HG03066 (cell line): ENCODE data around the gene HPSE2.
"Not testable (repeated sequence)": the region's sequence is repeated elsewhere in the genome, so short reads cannot be mapped to it uniquely, and the experiment has no call there.

Source experiments
- ATAC-seq: cut with Tn5 transposase; IDR thresholded peaks from one replicate; pipeline ENCODE4 v1.9.1; 2021; ENCODE audit warnings: low read depth; ENCODE audit not compliant: unreplicated experiment

The HPSE2 gene

DNA sequence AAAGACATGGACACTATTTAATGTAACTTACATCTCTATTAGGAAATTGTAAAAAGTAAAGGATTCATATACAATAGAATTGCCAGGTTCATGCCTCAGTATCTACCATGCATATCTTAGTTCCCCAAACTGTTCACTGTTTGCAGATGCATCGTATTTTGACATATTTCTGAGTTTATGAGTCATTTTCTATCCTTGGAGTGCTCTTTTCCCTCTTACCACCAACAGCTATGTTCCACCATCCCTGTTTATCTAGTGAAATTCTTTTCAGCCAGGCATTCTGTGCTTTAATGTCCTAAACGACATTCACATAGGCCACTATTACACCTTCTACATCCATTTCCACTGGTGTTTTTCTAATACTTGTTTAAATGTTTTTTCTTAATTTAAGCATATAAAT, 649.6 kb downstream of the HPSE2 start:
- no peak for ATAC-seq

DNA sequence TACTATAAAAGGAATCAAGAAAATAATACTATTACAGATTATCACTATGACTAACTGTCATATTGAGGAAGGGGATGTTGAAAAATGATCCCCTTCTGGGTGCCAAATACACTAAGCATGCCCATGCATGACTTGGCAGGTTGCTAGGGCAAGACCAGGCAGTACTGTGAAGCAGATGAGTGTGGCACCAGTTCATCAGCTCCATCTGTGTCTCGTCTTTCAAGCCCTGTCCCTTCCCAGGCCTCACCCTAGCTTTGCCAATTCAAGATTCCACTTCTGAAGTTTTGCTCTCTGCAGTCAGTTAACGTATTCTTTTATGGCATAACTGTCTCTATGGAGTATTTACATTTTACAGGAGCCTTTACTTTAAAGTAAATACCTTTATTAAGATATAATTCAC, 653.3 kb downstream of the HPSE2 start:
- ATAC-seq, result no peak

DNA sequence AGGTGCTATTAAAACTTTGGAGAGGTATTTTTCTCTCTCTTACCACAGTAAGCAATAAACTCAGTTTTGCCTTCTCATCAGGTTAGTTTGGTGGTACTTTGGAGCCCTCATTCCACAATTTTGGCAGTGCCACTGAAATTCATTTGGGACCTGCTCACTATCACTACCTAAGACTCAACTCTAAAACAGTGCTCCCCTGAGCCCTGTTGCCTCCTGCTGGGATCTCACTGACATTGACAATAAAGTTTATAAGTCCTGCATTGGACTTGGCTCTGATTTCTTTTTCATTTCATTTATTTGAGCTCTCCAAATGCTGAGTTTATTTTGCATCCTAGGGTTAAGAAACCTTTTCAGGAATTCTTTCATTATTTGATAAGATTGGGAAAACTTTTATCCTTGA, 658.1 kb downstream of the HPSE2 start:
- no peak for ATAC-seq

DNA sequence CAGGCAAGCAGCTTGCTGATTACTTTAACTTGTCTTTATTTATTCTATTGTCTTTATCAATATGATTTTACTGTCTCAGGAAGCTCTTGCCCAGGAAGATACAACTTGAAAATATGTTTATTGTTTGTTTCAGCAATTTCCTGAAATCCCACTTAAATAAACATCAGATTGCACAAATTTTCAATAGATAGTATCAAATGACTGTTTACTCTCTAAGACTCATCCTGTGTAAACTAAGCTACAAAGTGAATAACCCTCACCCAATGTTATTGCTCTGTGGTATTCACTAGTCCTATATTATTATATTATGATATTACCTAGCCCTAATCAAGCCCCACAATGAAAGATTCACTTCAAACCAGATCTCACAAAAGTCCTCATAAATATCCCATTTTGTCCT, 658.5 kb downstream of the HPSE2 start:
- no peak for ATAC-seq

DNA sequence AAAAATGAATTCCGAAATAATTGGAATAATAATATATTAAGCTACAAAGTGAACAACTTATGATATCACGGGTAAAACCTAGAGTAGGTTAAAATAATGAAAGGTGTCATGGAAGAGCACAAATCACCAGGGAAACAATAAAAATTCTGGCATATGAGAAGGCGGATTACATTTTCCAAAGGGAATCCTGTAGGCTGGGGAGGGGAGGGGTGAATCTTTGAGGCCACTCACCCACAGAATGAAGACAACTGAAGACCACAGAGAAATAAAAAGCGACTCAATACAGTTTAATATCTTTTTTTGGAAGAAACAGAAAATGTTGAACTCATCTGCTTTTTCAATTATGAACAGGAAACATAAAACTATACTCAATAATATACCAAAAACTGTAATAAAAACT, 659.6 kb downstream of the HPSE2 start:
- no peak for ATAC-seq

DNA sequence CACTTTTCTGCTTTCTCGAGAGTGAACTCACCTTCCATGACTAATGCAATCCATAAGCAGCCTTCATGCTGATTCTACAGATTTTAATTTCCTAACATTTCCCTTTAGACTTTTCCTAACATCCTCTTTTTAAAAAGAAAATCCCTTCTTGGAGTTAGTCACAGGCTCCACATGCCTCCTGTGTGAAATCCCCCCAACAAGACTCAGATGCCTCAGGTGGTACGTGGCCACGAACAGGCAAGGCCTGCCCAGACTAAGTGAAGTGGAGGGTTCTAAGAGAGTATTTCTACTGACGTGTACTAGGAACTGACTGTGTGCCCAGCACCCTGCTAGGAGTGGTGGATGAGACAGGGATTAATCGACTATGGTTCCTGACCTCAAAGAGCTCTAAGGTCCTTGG, 663.1 kb downstream of the HPSE2 start:
- no peak for ATAC-seq

DNA sequence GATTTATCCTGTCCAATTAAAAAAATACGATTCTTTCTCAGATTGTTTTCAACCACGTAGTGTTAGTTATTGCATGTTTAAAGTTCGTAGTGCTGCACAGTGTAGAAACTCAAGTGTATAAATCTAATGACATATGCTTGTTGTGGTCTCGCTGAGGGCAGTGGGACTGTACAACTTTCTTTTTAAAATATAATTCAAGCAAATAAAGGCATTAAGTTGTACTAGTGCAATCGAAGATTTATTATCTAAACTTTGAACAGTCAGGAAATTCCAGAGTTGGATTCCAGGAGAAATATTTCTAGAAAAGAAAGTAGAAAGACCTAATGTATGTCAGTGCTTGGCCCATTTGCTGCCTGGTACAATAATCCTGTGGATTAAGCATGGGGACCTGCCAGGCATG, 664.8 kb downstream of the HPSE2 start:
- no peak for ATAC-seq

DNA sequence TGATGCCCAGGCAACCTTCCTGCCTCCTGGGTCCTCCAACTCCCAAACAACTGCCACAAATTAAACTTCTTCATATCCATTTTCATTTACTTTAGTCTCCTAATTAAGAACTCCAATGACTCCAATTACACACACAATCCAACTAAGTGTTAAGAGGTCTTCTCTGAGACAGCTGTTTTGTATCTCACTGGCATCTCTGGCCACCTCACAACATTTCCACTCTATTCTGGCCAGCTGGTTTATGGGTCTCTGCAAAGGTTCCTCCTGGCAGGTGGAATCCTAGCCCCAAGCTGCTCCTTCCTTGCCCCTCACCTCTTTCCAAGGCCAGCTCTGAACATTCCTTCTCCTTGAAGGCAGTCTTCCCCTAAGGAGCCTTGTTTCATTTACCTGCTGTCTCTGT, 665.8 kb downstream of the HPSE2 start:
- no peak for ATAC-seq

DNA sequence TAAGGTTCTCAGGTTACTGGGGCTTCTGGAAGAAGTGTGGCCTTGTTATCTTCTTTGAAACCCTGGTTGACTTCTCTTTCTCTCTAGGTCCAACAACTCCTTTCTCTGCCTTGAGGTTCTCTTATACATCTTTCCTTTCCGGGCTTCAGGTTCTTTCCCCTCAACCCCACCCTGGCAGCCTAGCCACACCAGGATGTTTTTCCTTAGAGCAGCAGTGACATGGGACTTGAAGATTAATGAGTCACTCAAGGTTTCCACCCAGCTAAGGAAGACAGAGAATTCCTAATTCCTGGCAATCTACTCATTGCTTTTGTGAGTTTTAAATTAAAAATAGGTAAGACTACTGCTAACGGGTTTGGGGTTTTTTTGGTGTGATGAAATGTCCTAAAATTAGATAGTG, 667.1 kb downstream of the HPSE2 start:
- ATAC-seq, result no peak

DNA sequence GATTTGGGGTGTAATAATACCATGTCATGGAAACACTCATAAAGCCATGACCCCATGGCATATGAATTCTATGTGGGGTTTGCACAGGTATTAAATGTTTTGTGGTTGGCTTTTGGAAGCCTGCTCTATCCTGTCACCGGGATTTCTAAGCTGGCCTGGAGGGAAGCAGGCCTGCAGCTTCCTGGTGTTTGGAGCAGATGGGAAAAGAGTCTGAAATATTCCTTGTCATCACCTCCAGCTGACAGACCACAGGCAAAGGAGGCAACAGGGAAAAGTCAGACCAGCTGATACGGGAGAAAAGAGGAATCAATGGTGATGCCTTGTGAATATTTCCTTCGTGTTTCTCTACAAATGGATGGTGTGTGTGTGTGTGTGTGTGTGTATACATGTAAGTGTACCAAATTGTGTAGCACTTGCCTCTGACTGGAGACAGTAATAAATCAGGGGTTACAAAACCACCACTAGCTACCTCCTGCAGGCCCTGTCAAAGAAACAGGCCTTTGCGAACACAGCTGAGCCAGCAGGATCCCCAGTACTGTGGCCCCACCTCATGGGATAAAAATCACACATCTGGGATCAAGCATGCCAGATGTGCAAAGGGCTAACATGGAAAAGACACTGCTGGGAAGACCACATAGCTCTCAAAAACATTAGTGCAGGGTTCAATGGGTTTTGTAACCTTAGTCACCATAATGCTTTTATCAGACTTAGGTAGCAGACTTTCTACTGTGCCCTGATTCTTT, 668.1 kb downstream of the HPSE2 start:
- no peak for ATAC-seq

DNA sequence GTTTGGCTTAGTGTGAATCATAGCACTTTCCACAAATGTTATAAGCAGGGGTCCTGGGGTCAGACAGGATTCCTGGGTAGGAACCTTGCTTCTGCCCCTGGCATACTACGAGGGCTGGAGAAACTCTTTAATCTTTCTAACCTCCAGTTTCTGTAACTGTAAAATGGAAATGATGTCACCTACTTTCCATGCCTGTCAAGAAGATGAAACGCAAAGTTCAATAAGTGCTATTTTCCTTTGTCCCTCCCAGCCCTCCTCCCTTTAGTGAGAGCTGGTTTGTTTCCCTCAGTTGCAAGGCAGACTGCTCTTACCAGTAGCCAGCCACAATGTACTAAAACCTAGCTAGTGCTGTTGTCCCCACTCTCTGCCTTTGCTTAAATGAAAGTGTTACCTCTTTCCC, 671.8 kb downstream of the HPSE2 start:
- no peak for ATAC-seq

DNA sequence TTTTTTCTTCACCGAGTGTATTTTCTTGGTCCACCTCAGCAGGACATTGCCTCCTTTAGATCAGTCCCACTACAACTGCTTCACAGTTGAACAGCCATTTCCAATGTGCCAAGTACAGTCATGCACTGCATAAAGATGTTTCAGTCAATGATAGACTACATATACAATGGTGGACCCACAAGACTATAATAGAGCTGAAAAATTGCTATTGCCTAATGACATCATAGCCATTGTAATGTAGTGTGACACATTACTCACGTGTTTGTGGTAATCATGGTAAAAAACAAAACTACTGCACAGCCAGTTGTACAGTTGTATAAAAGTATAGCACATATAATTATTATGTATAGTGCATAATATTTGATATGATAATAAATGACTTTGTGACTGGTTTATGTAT, 675.1 kb downstream of the HPSE2 start:
- no peak for ATAC-seq

DNA sequence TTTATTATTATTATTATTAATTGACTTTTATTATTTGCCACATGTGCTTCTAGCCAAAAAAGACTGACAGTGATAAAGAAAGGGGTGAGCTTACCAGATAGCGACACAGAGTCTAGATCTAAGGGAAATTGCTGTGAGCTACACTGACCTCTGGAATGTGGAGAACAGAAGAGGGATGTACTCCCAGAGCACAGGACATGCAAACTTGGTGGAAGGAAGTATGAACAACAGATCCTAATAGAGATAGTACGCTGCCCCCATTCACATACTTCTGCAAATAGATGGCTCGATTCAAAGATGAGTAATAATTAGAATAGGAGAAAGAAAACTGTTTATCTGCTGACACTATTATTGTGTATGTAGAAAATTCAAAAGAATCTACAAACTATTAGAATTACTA, 679.6 kb downstream of the HPSE2 start:
- no peak for ATAC-seq

DNA sequence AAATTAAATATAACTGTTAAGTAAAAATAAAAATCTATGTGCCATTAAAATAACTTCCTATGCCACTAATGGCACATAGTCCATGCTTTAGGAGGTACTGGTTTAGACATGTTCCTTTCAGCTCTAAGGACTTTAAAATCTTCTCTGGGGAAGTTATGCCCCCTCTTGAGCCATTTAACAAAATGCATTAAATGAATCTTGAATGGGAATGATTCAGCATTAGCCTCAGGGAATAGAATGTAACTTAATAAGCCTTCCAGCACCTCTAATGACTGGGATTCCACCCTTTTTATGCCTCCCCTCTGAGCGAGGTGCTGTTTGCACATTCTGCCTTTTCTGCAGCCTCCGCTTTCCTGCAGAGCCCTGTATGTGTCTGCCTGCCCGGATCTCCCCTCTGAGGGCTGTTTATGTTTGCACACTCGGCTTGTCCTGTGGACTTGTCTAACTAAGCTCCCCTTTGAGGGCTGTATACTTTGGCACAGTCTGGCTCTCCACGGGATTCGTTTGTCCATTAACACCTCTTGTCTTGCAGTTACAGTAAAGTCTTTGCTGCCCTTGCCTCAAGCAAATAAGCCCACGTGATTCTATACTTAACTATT, 680.5 kb downstream of the HPSE2 start:
- ATAC-seq, result no peak

DNA sequence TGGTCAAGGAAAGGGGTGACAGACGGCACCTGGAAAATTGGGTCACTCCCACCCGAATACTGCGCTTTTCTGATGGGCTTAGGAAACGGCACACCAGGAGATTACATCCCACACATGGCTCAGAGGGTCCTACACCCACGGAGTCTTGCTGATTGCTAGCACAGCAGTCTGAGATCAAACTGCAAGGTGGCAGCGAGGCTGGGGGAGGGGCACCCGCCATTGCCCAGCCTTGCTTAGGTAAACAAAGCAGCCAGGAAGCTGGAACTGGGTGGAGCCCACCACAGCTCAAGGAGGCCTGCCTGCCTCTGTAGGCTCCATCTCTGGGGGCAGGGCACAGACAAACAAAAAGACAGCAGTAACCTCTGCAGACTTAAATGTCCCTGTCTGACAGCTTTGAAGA, 694.1 kb downstream of the HPSE2 start:
- ATAC-seq, result not testable (repeated sequence)

DNA sequence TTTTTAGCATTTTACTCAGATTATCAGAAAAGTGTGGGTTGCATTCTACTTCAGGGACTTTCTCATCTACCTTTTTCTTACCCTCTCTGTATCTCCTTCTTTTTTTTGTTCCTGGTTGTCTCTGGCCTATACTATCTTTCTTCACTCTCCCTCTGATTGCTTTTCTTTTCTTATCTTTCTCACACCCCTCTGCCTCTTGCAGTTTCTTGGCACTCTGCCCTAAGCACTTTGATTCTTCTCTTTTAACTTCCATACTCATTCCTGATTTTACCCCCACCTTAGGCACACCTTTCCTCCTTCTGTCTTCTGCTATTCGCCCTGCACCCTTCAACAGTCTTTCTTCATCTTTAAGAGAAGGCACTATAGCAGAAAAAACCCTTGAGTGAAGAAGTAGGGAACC, 696.1 kb downstream of the HPSE2 start:
- no peak for ATAC-seq

DNA sequence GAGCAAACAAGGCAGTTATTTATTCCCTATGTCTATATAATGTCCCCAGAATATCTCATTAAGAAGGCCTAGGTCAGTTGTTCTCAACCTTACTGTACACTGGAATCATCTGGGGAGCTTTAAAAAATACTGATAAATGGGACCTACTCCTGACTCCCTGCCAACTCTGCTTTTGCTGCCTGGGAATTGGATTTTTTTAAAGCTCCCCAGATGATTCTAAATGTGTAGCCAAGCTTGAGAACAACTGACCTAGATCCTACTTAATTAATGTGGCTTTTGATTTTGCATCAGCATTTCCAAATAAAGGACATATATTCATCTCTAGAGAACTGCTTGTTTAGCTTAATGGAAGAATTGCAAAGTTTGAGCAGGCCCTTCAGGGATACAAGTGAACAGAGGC, 697.2 kb downstream of the HPSE2 start:
- ATAC-seq, result no peak

DNA sequence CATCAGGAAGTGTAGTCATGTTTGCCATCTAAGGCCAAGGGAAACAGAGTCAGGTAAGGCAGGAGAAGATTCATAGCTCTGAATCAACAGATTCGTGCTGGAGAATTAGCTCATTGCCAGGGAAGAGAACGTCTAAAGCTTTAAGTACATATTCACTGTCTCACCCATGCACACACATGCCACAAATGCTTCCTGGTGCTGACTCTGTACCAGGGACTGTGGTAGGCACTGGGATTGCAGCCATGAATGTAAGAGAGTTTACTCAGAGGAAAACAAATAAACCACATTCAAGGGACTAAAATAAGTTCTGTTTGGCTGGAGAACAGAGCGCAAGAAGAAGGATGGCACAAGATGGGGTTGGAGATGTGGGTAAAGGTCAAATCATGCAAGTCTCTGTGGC, 699.1 kb downstream of the HPSE2 start:
- no peak for ATAC-seq

DNA sequence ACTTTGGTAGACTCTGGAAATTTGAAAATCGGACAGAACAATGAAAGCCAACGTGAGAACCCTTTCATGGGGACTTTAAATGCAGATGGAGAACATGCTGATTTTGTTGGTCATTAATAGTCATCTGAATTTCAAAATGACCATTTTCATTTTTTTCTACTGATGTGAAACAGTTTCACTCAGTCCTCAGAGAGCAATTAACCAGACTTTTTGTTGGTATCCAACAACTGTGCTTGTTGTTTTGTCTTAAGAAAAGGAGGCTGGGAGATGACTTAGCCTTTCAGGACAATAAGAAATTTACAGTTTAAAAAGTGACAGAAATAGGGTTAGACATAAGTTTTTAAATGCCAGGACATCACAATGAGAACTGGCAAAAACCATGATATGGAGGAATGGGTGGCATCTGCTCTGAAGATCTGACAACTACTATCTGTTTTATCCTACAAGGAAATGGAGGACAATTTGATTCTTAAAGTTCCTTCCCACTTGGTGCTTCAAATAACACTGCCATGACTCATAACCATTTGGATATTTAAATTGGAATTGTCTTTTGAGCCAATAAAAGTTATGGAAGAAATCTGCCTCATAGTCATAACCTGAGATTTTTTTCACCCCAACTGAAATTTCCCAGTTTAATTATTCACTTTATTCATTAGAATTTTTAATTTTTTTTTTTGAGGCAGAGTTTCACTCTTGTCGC, 701.8 kb downstream of the HPSE2 start:
- no peak for ATAC-seq

DNA sequence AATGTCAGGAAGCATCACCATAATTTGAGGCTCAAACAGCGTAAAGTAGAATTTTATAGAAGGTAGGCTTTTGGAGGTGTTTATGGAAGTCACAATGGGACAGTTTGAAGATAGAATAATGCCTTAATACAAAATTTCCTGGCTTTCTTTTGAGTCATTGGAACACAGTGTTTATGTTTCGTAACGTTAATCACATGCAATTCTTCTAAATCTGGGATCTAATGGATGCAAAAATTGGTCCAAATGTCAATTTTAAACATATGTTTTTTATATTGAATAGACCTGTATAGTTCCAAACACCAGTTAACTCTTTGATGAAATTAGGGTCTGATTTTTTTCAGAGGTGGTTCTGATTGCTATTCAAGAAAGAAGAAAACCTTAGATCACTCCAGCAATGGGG, 702.4 kb downstream of the HPSE2 start:
- no peak for ATAC-seq

DNA sequence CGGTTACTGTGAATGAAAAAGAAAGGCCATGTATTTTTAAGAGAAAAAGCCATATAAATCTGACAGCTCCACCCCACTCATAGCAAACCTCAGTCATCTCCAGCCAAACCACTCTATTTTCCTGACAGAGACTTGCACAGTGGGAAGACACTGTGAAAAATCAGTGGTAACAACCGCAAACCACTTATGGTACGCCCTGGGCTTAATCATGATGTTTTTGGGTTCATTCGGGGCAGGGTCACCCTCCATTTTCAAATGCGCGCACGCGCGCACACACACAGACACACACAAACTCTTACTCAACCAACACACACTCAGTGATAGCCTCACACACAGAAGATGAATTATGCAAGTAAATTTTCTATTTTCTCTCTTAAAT, 706.9 kb downstream of the HPSE2 start:
- ATAC-seq, result no peak

DNA sequence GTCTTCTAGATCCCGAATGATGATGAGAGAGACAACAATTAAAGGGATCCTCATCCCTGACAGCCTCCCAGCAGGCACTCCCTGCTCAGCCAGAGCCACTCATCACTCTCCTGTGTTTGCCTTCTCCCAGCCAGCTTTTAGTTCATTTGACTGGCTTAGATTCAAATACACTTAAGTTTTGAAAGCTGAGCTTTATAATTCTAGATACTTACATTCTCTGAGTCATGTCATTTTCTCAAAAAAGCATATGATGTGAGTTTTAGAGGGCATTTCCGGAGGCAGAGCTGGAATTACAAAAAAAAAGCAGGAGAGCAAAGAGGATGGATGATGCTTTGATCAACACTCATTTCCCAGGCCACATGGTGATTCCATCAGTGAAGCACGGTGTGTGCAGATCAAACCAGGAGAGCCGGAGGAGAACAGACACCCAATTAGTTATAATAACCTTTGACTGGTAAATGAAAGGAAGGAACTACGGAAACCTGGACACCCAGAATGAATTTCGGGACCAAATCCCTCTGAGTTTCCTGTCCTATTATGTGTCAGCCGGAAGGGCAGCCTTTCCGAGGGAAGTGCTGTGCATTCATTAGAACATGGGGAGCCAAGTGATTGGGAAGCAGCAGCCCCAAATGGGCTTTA, 707.4 kb downstream of the HPSE2 start:
- ATAC-seq, result no peak
